H9 (cell line): ENCODE results near the gene CHID1. TPM values are rescaled to one million over a fixed set of nuclear protein-coding genes. Genes with fewer than 3 reads are reported as not detected.
A peak's percentile ranks its signal among the peaks of the same experiment; 100 is the strongest.

Experiments used
- DNase-seq: peaks from one replicate; pipeline ENCODE4 v3.0.0-alpha.2; 2017
- H2AFZ ChIP-seq: one replicate; pipeline ENCODE4 v1.6.1; 2013; ENCODE audit warnings: mild to moderate bottlenecking, low read length, control low read depth, moderate library complexity
- H2AK5ac ChIP-seq: 2 replicates; pipeline ENCODE4 v1.6.1; 2013; ENCODE audit warnings: low read length, control low read depth, mixed read lengths; ENCODE audit not compliant: insufficient read length
- H2BK120ac ChIP-seq: one replicate; pipeline ENCODE4 v1.6.1; 2013; ENCODE audit warnings: low read depth, mild to moderate bottlenecking, low read length, control low read depth, inconsistent platforms; ENCODE audit not compliant: poor library complexity, severe bottlenecking
- H2BK12ac ChIP-seq: 2 replicates; pipeline ENCODE4 v1.6.1; 2013; ENCODE audit warnings: low read length, control low read depth, mixed read lengths, low read depth; ENCODE audit not compliant: insufficient read length
- H2BK15ac ChIP-seq: 2 replicates; pipeline ENCODE4 v1.6.1; 2013; ENCODE audit warnings: low read depth, low read length, control low read depth
- H2BK20ac ChIP-seq: one replicate; pipeline ENCODE4 v1.6.1; 2013; ENCODE audit warnings: low read depth, mild to moderate bottlenecking, low read length, control low read depth, inconsistent platforms; ENCODE audit not compliant: poor library complexity, severe bottlenecking
- H2BK5ac ChIP-seq: 2 replicates; pipeline ENCODE4 v1.6.1; 2013; ENCODE audit warnings: low read length, control low read depth, mixed read lengths; ENCODE audit not compliant: insufficient read length
- H3K14ac ChIP-seq: 2 replicates; pipeline ENCODE4 v1.6.1; 2013; ENCODE audit warnings: low read length, control low read depth; ENCODE audit not compliant: insufficient read depth
- H3K18ac ChIP-seq: 2 replicates; pipeline ENCODE4 v1.6.1; 2013; ENCODE audit warnings: low read depth, mild to moderate bottlenecking, mixed read lengths, low read length, control low read depth; ENCODE audit not compliant: insufficient read length
- H3K23ac ChIP-seq: 2 replicates; pipeline ENCODE4 v1.6.1; 2013; ENCODE audit warnings: low read length, control low read depth, mixed read lengths, low read depth; ENCODE audit not compliant: insufficient read length
- H3K23me2 ChIP-seq: 2 replicates; pipeline ENCODE4 v1.6.1; 2013; ENCODE audit warnings: low read depth, mild to moderate bottlenecking, mixed read lengths, low read length, control low read depth; ENCODE audit not compliant: insufficient read length, poor library complexity, severe bottlenecking
- H3K27ac ChIP-seq: 2 replicates; pipeline ENCODE4 v1.5.1; 2013; ENCODE audit warnings: low read length, control low read depth, mixed read lengths, low read depth; ENCODE audit not compliant: insufficient read length
- H3K27me3 ChIP-seq: 2 replicates; pipeline ENCODE4 v1.6.1; 2013; ENCODE audit warnings: low read length, control low read depth, inconsistent platforms; ENCODE audit not compliant: insufficient read depth
- H3K4ac ChIP-seq: 2 replicates; pipeline ENCODE4 v1.6.1; 2013; ENCODE audit warnings: low read depth, mild to moderate bottlenecking, control low read depth, inconsistent platforms, low read length, moderate library complexity
- H3K4me1 ChIP-seq: 2 replicates; pipeline ENCODE4 v1.6.1; 2013; ENCODE audit warnings: low read length, control low read depth, inconsistent platforms; ENCODE audit not compliant: insufficient read depth
- H3K4me2 ChIP-seq: 2 replicates; pipeline ENCODE4 v1.6.1; 2013; ENCODE audit warnings: low read length, control low read depth, mixed read lengths; ENCODE audit not compliant: insufficient read length, insufficient read depth
- H3K56ac ChIP-seq: 2 replicates; pipeline ENCODE4 v1.6.1; 2013; ENCODE audit warnings: low read depth, mild to moderate bottlenecking, mixed read lengths, low read length, control low read depth; ENCODE audit not compliant: insufficient read length
- H3K79me1 ChIP-seq: 2 replicates; pipeline ENCODE4 v1.6.1; 2013; ENCODE audit warnings: low read depth, mild to moderate bottlenecking, moderate library complexity, low read length, control low read depth, inconsistent platforms; ENCODE audit not compliant: insufficient read depth, poor library complexity, severe bottlenecking
- H3K79me2 ChIP-seq: 2 replicates; pipeline ENCODE4 v1.6.1; 2013; ENCODE audit warnings: low read length, control low read depth, inconsistent platforms; ENCODE audit not compliant: insufficient read depth
- H3K9ac ChIP-seq: 2 replicates; pipeline ENCODE4 v1.6.1; 2013; ENCODE audit warnings: low read length, control low read depth, mixed read lengths; ENCODE audit not compliant: insufficient read length; ENCODE audit errors: extremely low read depth
- H3K9me3 ChIP-seq: one replicate; pipeline ENCODE4 v1.6.1; 2013; ENCODE audit warnings: low read depth, low read length, inconsistent platforms; ENCODE audit not compliant: control insufficient read depth
- H3T11ph ChIP-seq: one replicate; pipeline ENCODE4 v1.6.1; 2013; ENCODE audit warnings: mild to moderate bottlenecking, low read length, control low read depth, inconsistent platforms
- H4K20me1 ChIP-seq: one replicate; pipeline ENCODE4 v1.6.1; 2013; ENCODE audit not compliant: control insufficient read depth, insufficient read length, insufficient read depth
- H4K5ac ChIP-seq: 2 replicates; pipeline ENCODE4 v1.6.1; 2013; ENCODE audit warnings: low read depth, mild to moderate bottlenecking, mixed read lengths, low read length, control low read depth; ENCODE audit not compliant: insufficient read length
- H4K8ac ChIP-seq: replicated peaks from 2 replicates; pipeline ENCODE4 v1.6.1; 2013; ENCODE audit warnings: low read length, control low read depth, mixed read lengths, low read depth; ENCODE audit not compliant: insufficient read length
- H4K91ac ChIP-seq: 2 replicates; pipeline ENCODE4 v1.6.1; 2013; ENCODE audit warnings: low read depth, mild to moderate bottlenecking, moderate library complexity, mixed read lengths, low read length, control low read depth; ENCODE audit not compliant: insufficient read length
- H3K27ac Mint-ChIP-seq, 3 experiments: 2 replicates in 2 of 3; 3 replicates in 1 of 3; pipeline ENCODE4 v1.8.0; 2020 to 2021; ENCODE audit warnings: mixed read lengths in 3 of 3, mild to moderate bottlenecking in 1 of 3, moderate library complexity in 1 of 3
- H3K27me3 Mint-ChIP-seq: 2 replicates; pipeline ENCODE4 v1.8.0; 2021; ENCODE audit warnings: low read depth, mild to moderate bottlenecking, moderate library complexity, mixed read lengths
- H3K36me3 Mint-ChIP-seq, 3 experiments: 2 replicates in 2 of 3; 3 replicates in 1 of 3; pipeline ENCODE4 v1.8.0; 2020 to 2021; ENCODE audit warnings: low read depth in 3 of 3, mixed read lengths in 3 of 3; ENCODE audit not compliant: insufficient read depth in 1 of 3
- H3K4me1 Mint-ChIP-seq, 2 experiments: 2 replicates each; pipeline ENCODE4 v1.8.0; 2020; ENCODE audit warnings: mixed read lengths in 2 of 2
- H3K4me3 Mint-ChIP-seq, 2 experiments: 2 replicates in 1 of 2; 3 replicates in 1 of 2; pipeline ENCODE4 v1.8.0; 2020 to 2021; ENCODE audit warnings: mild to moderate bottlenecking in 2 of 2, mixed read lengths in 2 of 2, moderate library complexity in 1 of 2
- H3K9me3 Mint-ChIP-seq, 2 experiments: 2 replicates in 1 of 2; 3 replicates in 1 of 2; pipeline ENCODE4 v1.8.0; 2020; ENCODE audit warnings: mild to moderate bottlenecking in 2 of 2, mixed read lengths in 2 of 2, moderate library complexity in 1 of 2
- CTCF ChIP-seq: fragments of 200-600 bp; sonication (generic); conservative IDR thresholded peaks from 3 replicates; pipeline ENCODE4 v1.8.0; 2021; ENCODE audit warnings: antibody characterized with exemption, mild to moderate bottlenecking
- WGBS: extraction: QIAGEN DNeasy Blood & Tissue Kit; methylation state at CpG from one replicate; pipeline ENCODE4 v1.1.7; 2013; ENCODE audit warnings: missing lambda C conversion rate, low lambda C conversion rate, mixed read lengths; ENCODE audit not compliant: insufficient read length; ENCODE audit errors: extremely low coverage; 5-methylcytosine and 5-hydroxymethylcytosine counted together
- total RNA-seq: library from RNA; stranded (reverse); gene quantifications from 2 replicates; pipeline ENCODE4 v1.2.1, GENCODE V29; 2021

CHID1 gene
- total RNA-seq, 1 experiment from 2014 or later = 89.4 TPM

- no peak overlapping the region for H3K4me3 Mint-ChIP-seq
Observed at GRCh38 chr11:921921-922678, 11.5 kb upstream of the CHID1 start.

More at GRCh38 chr11:921921-922678, 11.5 kb upstream of the CHID1 start:
- H3K27ac ChIP-seq = no peak overlapping the region
- H3K4me2 ChIP-seq = no peak overlapping the region
- no peaks in the 10 kb centered on the region for H3K79me1 ChIP-seq
- peak overlapping the region in 2 of 3 experiments; percentile 75 to 87; a peak in 3 of 7 replicates for H3K27ac Mint-ChIP-seq
- peaks cover 2% of the 10 kb centered on the region; the same call in 1 of the 2 replicates for H3K27me3 Mint-ChIP-seq
- H3K18ac ChIP-seq = no peak overlapping the region
- H2BK120ac ChIP-seq = no peak overlapping the region
- H3K9me3 ChIP-seq = no peaks in the 10 kb centered on the region
- H3K36me3 Mint-ChIP-seq = peaks cover 2 to 4% (median 3%) of the 10 kb centered on the region in 3 experiments; a peak in 5 of 7 replicates
- H2BK12ac ChIP-seq = no peak overlapping the region
- H3K27me3 ChIP-seq = no peaks in the 10 kb centered on the region
- H4K20me1 ChIP-seq = no peaks in the 10 kb centered on the region
- DNase-seq = no peak
- H3K4me1 Mint-ChIP-seq = peaks cover 11 to 14% of the 10 kb centered on the region in 2 experiments
- H3K14ac ChIP-seq = no peak overlapping the region
- no peak overlapping the region for H3K56ac ChIP-seq
- WGBS = no CpG with 5 or more reads among the region's 15 CpGs
- no peak overlapping the region for H3K23ac ChIP-seq
- peaks cover 4% of the 10 kb centered on the region; the same call in 1 of the 2 replicates for H3K79me2 ChIP-seq
- H2AFZ ChIP-seq = no peak overlapping the region
- no peak overlapping the region for H3T11ph ChIP-seq
- no peak overlapping the region for H2BK5ac ChIP-seq
- H3K4me1 ChIP-seq = no peaks in the 10 kb centered on the region
- H4K91ac ChIP-seq = no peak overlapping the region
- H2AK5ac ChIP-seq = no peak overlapping the region
- no peak overlapping the region for H2BK15ac ChIP-seq
- peaks cover 7% of the 10 kb centered on the region for H3K23me2 ChIP-seq
- H2BK20ac ChIP-seq = no peak overlapping the region
- no peak overlapping the region for H4K8ac ChIP-seq
- no peak for TF ChIP-seq CTCF
- no peak overlapping the region for H4K5ac ChIP-seq
- H3K9me3 Mint-ChIP-seq = no peaks in the 10 kb centered on the region
- H3K9ac ChIP-seq = no peak overlapping the region
- no peak overlapping the region for H3K4ac ChIP-seq
